A673 (cell line): Measurements from ENCODE around the gene SMAD9.

Experiments
- CTCF ChIP-seq: fragments of 300-800, 200-600 bp; sonication (generic); conservative IDR thresholded peaks from 2 replicates; pipeline ENCODE4 v1.5.1; 2017; ENCODE audit warnings: low read depth, mild to moderate bottlenecking, antibody characterized with exemption, low read length, moderate library complexity, mixed read lengths
- EZH2 ChIP-seq: fragments of 200-600 bp; sonication (generic); IDR thresholded peaks from 2 replicates; pipeline ENCODE4 v1.6.1; 2017; ENCODE audit warnings: borderline replicate concordance, low read depth, mild to moderate bottlenecking, mixed read lengths, antibody characterized with exemption, low read length; ENCODE audit not compliant: poor library complexity, severe bottlenecking

GRCh38 chr13:36884235-36884634, 35.8 kb downstream of the SMAD9 start:
- TF ChIP-seq CTCF (no peak), EZH2 (no peak)
